GM12878 (cell line): ENCODE data around the gene CASP3.

Experiments
- CREB1 ChIP-seq: IDR thresholded peaks from 2 replicates; pipeline ENCODE4 v1.6.1; 2012; ENCODE audit warnings: low read depth, mild to moderate bottlenecking, inconsistent platforms
- DPF2 ChIP-seq: fragments of 450-650 bp; IDR thresholded peaks from 2 replicates; pipeline ENCODE4 v1.6.1; 2017; ENCODE audit warnings: mild to moderate bottlenecking
- ETV6 ChIP-seq, 2 experiments: fragments of 450-650 bp in 1 of 2; IDR thresholded peaks in 1 of 2; conservative IDR thresholded peaks in 1 of 2; 2 replicates each; pipeline ENCODE4 v1.6.1; 2014; ENCODE audit warnings: antibody characterized with exemption in 1 of 2, borderline replicate concordance in 1 of 2, low read depth in 1 of 2, mild to moderate bottlenecking in 1 of 2, moderate library complexity in 1 of 2
- NFIC ChIP-seq: IDR thresholded peaks from 2 replicates; pipeline ENCODE4 v1.6.1; 2012; ENCODE audit warnings: low read depth, mild to moderate bottlenecking, inconsistent platforms, low read length, moderate library complexity
- RB1 ChIP-seq: fragments of 450-650 bp; formaldehyde crosslinking; IDR thresholded peaks from 2 replicates; pipeline ENCODE4 v1.6.1; 2017; ENCODE audit warnings: mild to moderate bottlenecking, borderline replicate concordance
- SREBF1 ChIP-seq: IDR thresholded peaks from 2 replicates; pipeline ENCODE4 v1.6.1; 2012; ENCODE audit warnings: mild to moderate bottlenecking, low read length
- ZNF24 ChIP-seq: fragments of 450-650 bp; IDR thresholded peaks from 2 replicates; pipeline ENCODE4 v1.6.1; 2017; ENCODE audit warnings: antibody characterized with exemption, mild to moderate bottlenecking
- TF ChIP-seq, protein P1 (sequence below), 3 experiments: IDR thresholded peaks in 2 of 3; conservative IDR thresholded peaks in 1 of 3; 2 replicates each; pipeline ENCODE4 v1.5.1; 2011; ENCODE audit warnings: low read depth in 3 of 3, low read length in 3 of 3, mild to moderate bottlenecking in 3 of 3, control low read depth in 2 of 3, moderate library complexity in 2 of 3, inconsistent platforms in 1 of 3, mixed read lengths in 1 of 3; ENCODE audit not compliant: control insufficient read depth in 2 of 3, insufficient read depth in 1 of 3; ENCODE audit errors: extremely low read depth in 1 of 3

DNA sequence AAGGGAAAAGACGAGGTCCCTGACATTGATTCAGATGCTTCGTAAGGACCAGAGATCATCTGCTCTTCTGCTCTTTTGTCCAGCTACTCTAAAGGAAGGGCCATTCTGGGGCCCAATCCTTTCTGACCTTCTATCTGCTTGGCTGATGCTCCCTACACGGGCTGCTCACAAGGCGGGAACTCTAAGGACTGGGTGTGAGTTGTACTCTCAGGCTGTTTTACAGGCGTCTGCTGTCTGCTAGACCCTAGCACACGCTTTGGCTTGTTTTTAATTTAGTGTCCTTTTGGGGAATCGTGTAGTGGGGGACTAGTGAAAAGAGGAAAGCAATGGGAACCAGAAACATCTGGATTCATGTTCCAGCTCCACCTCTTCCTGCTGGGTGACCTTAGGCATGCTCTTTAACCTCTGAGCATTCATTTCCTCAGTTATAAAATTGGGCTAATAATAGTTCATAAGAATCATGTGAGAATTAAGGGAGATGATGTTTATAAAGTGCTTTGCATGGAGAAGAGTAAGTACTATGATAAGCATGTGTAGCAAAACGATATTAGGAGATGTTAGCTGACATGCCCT lies 53.1 kb downstream of the CASP3 start:
- TF ChIP-seq, protein P1, sequence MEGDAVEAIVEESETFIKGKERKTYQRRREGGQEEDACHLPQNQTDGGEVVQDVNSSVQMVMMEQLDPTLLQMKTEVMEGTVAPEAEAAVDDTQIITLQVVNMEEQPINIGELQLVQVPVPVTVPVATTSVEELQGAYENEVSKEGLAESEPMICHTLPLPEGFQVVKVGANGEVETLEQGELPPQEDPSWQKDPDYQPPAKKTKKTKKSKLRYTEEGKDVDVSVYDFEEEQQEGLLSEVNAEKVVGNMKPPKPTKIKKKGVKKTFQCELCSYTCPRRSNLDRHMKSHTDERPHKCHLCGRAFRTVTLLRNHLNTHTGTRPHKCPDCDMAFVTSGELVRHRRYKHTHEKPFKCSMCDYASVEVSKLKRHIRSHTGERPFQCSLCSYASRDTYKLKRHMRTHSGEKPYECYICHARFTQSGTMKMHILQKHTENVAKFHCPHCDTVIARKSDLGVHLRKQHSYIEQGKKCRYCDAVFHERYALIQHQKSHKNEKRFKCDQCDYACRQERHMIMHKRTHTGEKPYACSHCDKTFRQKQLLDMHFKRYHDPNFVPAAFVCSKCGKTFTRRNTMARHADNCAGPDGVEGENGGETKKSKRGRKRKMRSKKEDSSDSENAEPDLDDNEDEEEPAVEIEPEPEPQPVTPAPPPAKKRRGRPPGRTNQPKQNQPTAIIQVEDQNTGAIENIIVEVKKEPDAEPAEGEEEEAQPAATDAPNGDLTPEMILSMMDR (IDR thresholded peaks at IDR 0.05 in 2 of 3, conservative IDR thresholded peaks at IDR 0.05 in 1 of 3; ENCODE audit: control insufficient read depth in 2 of 3, extremely low read depth in 1 of 3, insufficient read depth in 1 of 3, low read depth in 3 of 3, low read length in 3 of 3), result no peak
- TF ChIP-seq ETV6 (conservative IDR thresholded peaks at IDR 0.05 in 1 of 2, IDR thresholded peaks at IDR 0.05 in 1 of 2; ENCODE audit: borderline replicate concordance in 1 of 2, low read depth in 1 of 2), result no peak
- no peak for TF ChIP-seq ZNF24
- TF ChIP-seq RB1, result no peak
- TF ChIP-seq NFIC, result no peak
- TF ChIP-seq SREBF1, result no peak
- TF ChIP-seq DPF2, result no peak
- TF ChIP-seq CREB1, result no peak
